GM12873 (cell line): Measurements from ENCODE around the gene BRSK1.

Source experiments
- CTCF ChIP-seq: IDR thresholded peaks from 2 replicates; pipeline ENCODE4 v1.5.1; 2012; ENCODE audit warnings: low read depth, mild to moderate bottlenecking, moderate library complexity, low read length, control low read depth; ENCODE audit not compliant: insufficient read depth; ENCODE audit errors: missing control alignments

The BRSK1 gene

GRCh38 chr19:55283548-55284377 is at the start of gene BRSK1:
BRSK1 (plus strand) TSS chr19:55283997; CDS start chr19:55284443, 446 bp downstream.
- no peak for TF ChIP-seq CTCF

GRCh38 chr19:55238030-55238429 is 45.8 kb upstream of the BRSK1 start:
- TF ChIP-seq CTCF: no peak

- TF ChIP-seq CTCF: no peak
These were observed 44.8 kb upstream of the BRSK1 start for GRCh38 chr19:55239004-55239403.

GRCh38 chr19:55240713-55241020 is 43.1 kb upstream of the BRSK1 start:
- TF ChIP-seq CTCF: no peak

- TF ChIP-seq CTCF: no peak
These were observed 42.5 kb upstream of the BRSK1 start for GRCh38 chr19:55241143-55241934.

- no peak for TF ChIP-seq CTCF
These were observed 41.8 kb upstream of the BRSK1 start for GRCh38 chr19:55241935-55242464.

- TF ChIP-seq CTCF: no peak
These were observed 41.3 kb upstream of the BRSK1 start for GRCh38 chr19:55242517-55242916.
